Activated CD8-positive, alpha-beta T cell treated with anti-CD3 and anti-CD28 coated beads for 36 hours (primary cell): ENCODE data around the gene WTAP. TPM values are rescaled to one million over a fixed set of nuclear protein-coding genes. Genes with fewer than 3 reads are reported as not detected.

Experiments
- ATAC-seq: fragments of 200-7000 bp; cut with Tn5 transposase; one replicate; pipeline ENCODE4 v1.10.0; 2021; ENCODE audit warnings: mild to moderate bottlenecking, moderate library complexity
- CTCF ChIA-PET: fragments of 350-600 bp; sonication (Branson Sonifier 250); formaldehyde crosslinking; loops from one replicate; lab custom pipeline; 2021; ENCODE audit warnings: antibody characterized with exemption; lab: Charles Lee
- POLR2A ChIA-PET: fragments of 350-600 bp; sonication (Branson Sonifier 250); formaldehyde crosslinking; loops from one replicate; lab custom pipeline; 2021; ENCODE audit warnings: antibody characterized with exemption; lab: Charles Lee
- DNase-seq: peaks from one replicate; pipeline ENCODE4 v3.0.0-alpha.2; 2020
- H3K27ac Mint-ChIP-seq: one replicate; pipeline ENCODE4 v1.8.0; 2021; ENCODE audit warnings: mild to moderate bottlenecking, mixed read lengths
- H3K27me3 Mint-ChIP-seq: one replicate; pipeline ENCODE4 v1.8.0; 2021; ENCODE audit warnings: mixed read lengths
- H3K36me3 Mint-ChIP-seq: one replicate; pipeline ENCODE4 v1.8.0; 2021; ENCODE audit warnings: low read depth, mixed read lengths
- H3K4me1 Mint-ChIP-seq: one replicate; pipeline ENCODE4 v1.8.0; 2021; ENCODE audit warnings: low read depth, mixed read lengths
- H3K4me3 Mint-ChIP-seq: one replicate; pipeline ENCODE4 v1.8.0; 2021; ENCODE audit warnings: mild to moderate bottlenecking, moderate library complexity, mixed read lengths
- H3K9me3 Mint-ChIP-seq: one replicate; pipeline ENCODE4 v1.8.0; 2021; ENCODE audit warnings: mixed read lengths
- intact Hi-C: fragments of 100-400 bp; cut with micrococcal nuclease; formaldehyde crosslinking; loops from one replicate; pipeline ENCODE4 v1.10.0; 2022
- total RNA-seq, 2 experiments: library from RNA; stranded (reverse); gene quantifications; one replicate each; pipeline ENCODE4 v1.2.3, GENCODE V29; 2021
- TF ChIP-seq, protein P1 (sequence below): fragments of 200-600 bp; IDR thresholded peaks from one replicate; pipeline ENCODE4 v1.8.0; 2022; ENCODE audit warnings: antibody characterized with exemption, mild to moderate bottlenecking

Gene WTAP
- total RNA-seq, 2 experiments from 2014 or later = 79.9 to 80.6 TPM

GRCh38 chr6:159713984-159714383 is 13.3 kb upstream of the WTAP start:
- Mint-ChIP-seq H3K36me3 (no peaks in the 10 kb centered on the region), H3K9me3 (no peaks in the 10 kb centered on the region), H3K4me1 (no peaks in the 10 kb centered on the region), H3K27me3 (no peaks in the 10 kb centered on the region), H3K4me3 (no peak overlapping the region), H3K27ac (no peak overlapping the region)
- ATAC-seq = no peak
- CTCF ChIA-PET = no interaction called here
- DNase-seq = no peak
- intact Hi-C loops = no loop called here
- POLR2A ChIA-PET = interaction anchor here (2.0 kb wide), 1 partner anchor 13 kb away, joined by 7 read pairs; the partner anchor contains the start of gene WTAP
- TF ChIP-seq, protein P1, sequence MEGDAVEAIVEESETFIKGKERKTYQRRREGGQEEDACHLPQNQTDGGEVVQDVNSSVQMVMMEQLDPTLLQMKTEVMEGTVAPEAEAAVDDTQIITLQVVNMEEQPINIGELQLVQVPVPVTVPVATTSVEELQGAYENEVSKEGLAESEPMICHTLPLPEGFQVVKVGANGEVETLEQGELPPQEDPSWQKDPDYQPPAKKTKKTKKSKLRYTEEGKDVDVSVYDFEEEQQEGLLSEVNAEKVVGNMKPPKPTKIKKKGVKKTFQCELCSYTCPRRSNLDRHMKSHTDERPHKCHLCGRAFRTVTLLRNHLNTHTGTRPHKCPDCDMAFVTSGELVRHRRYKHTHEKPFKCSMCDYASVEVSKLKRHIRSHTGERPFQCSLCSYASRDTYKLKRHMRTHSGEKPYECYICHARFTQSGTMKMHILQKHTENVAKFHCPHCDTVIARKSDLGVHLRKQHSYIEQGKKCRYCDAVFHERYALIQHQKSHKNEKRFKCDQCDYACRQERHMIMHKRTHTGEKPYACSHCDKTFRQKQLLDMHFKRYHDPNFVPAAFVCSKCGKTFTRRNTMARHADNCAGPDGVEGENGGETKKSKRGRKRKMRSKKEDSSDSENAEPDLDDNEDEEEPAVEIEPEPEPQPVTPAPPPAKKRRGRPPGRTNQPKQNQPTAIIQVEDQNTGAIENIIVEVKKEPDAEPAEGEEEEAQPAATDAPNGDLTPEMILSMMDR = no peak

DNA sequence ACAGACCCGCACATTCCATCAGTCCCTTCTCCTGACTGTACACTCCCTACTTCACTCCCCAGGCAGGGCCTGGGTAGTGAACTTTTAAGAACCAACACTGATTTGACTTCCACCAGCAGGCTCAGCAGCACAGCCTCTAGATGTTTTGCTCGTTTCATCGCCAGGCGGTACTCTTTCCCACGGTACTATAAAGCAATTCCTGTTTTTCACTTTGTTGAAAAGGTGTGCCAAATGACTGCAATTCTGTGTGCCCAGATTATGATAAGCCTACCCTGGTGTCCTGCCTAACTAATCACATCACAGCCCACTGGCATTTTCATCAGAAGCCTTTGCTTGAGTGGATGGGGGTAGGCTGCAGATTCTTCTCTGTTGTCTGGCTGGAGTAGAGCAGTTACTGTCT is 12.9 kb upstream of the WTAP start:
- Mint-ChIP-seq H3K4me3 (no peak overlapping the region), H3K4me1 (no peaks in the 10 kb centered on the region), H3K27ac (no peak overlapping the region), H3K9me3 (no peaks in the 10 kb centered on the region), H3K27me3 (no peaks in the 10 kb centered on the region), H3K36me3 (no peaks in the 10 kb centered on the region)
- ChIA-PET CTCF (no interaction called here), POLR2A (interaction anchor here (2.0 kb wide), 1 partner anchor 13 kb away, joined by 7 read pairs; the partner anchor contains the start of gene WTAP)
- no peak for DNase-seq
- TF ChIP-seq, protein P1 = no peak
- no peak for ATAC-seq
- intact Hi-C loops = no loop called here

- no peak overlapping the region for H3K4me3 Mint-ChIP-seq
- ATAC-seq (no peak), DNase-seq (no peak)
- CTCF ChIA-PET = no interaction called here
- H3K27ac Mint-ChIP-seq = no peak overlapping the region
- H3K4me1 Mint-ChIP-seq = no peaks in the 10 kb centered on the region
- no peaks in the 10 kb centered on the region for H3K36me3 Mint-ChIP-seq
- POLR2A ChIA-PET = no interaction called here
- no peaks in the 10 kb centered on the region for H3K9me3 Mint-ChIP-seq
- intact Hi-C loops = no loop called here
- TF ChIP-seq, protein P1 = no peak
- no peaks in the 10 kb centered on the region for H3K27me3 Mint-ChIP-seq
Measured at GRCh38 chr6:159715166-159715565, 12.1 kb upstream of the WTAP start.

DNA sequence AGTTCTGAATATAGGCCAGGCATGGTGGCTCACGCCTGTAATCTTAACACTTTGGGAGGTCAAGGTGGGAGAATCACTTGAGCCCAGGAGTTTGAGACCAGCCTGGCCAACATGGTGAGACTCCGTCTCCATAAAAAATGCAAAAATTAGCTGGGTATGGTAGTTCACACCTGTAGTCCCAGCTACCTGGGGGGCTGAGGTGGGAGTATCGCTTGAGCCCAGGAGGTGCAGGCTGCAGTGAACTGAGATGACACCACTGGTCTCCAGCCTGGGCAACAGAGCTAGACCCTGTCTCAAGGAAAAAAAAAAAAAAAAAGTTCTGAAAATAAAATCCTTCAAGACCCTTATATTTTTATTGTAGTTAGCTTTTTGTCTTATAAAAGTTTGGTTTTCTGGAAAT is 11.7 kb upstream of the WTAP start:
- DNase-seq (no peak), ATAC-seq (no peak)
- Mint-ChIP-seq H3K4me3 (no peak overlapping the region), H3K4me1 (no peaks in the 10 kb centered on the region), H3K9me3 (no peaks in the 10 kb centered on the region), H3K36me3 (no peaks in the 10 kb centered on the region), H3K27me3 (no peaks in the 10 kb centered on the region), H3K27ac (no peak overlapping the region)
- CTCF ChIA-PET = no interaction called here
- intact Hi-C loops = no loop called here
- TF ChIP-seq, protein P1 = no peak
- POLR2A ChIA-PET = no interaction called here

DNA sequence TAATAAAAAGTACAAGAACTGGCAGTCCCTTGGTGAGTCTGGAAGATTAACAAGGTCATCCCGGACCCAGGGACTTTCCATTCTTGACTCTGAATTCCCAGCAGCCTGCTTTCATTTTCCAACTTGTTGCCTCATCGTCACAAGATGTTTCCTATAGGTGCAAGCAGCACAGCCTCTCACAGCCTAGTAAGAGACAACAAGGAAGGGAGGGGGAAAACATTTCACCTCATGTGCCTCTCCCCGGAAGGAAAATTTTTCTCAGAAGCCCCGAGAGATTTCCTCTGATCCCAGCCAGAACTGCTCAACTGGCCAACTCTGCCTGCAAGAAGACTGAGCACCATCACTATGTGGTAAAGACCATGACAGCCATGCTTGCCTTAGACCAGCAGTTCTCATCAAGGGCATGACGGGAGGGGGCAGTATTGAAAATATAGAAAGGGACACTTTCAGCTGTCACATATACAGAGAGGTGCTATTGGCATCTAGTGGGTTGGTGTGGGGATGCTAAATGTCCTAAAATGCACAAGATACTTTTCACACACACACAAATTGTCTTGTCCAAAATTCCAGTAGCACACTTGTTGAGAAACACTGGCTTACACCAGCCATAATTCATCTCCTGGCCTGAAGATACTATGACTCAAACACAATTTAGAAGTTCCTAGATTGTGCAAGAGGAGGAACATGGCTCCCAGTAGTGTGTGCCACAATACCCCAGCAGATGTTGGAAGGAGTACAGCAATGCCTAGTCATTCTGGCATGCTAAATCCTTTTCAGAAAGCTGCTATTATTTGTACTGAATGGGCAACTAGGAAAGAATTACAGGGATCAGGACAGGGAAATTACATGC is 10.8 kb upstream of the WTAP start:
- DNase-seq = no peak
- ATAC-seq = no peak
- no peak overlapping the region for H3K4me3 Mint-ChIP-seq
- CTCF ChIA-PET = no interaction called here
- TF ChIP-seq, protein P1 = no peak
- H3K36me3 Mint-ChIP-seq = no peaks in the 10 kb centered on the region
- no peak overlapping the region for H3K27ac Mint-ChIP-seq
- no peaks in the 10 kb centered on the region for H3K4me1 Mint-ChIP-seq
- H3K9me3 Mint-ChIP-seq = no peaks in the 10 kb centered on the region
- POLR2A ChIA-PET = interaction anchor here (2.1 kb wide), 1 partner anchor 10 kb away, joined by 12 read pairs; the partner anchor contains the start of gene WTAP
- no peaks in the 10 kb centered on the region for H3K27me3 Mint-ChIP-seq
- intact Hi-C loops = no loop called here
